Prostate gland (tissue), 2 donors: Measurements from ENCODE around the gene AGXT2.

Experiments
- POLR2A ChIP-seq: fragments of 450-650 bp; IDR thresholded peaks from one replicate; pipeline ENCODE4 v1.6.1; 2016; ENCODE audit warnings: antibody characterized with exemption, mild to moderate bottlenecking
- POLR2AphosphoS5 ChIP-seq: sonication (generic); formaldehyde crosslinking; IDR thresholded peaks from one replicate; pipeline ENCODE4 v1.6.1; 2017; ENCODE audit warnings: antibody characterized with exemption
- TF ChIP-seq, protein P1 (sequence below), 4 experiments: fragments of 200-600 bp in 2 of 4; fragments of 450-650 bp in 2 of 4; sonication (generic) in 2 of 4; IDR thresholded peaks; 1 replicate in 3 of 4; 2 replicates in 1 of 4; pipeline ENCODE4 v1.5.1; 2016 to 2019; ENCODE audit warnings: antibody characterized with exemption in 4 of 4, mild to moderate bottlenecking in 2 of 4, moderate library complexity in 2 of 4

GRCh38 chr5:34976347-34976746, 71.4 kb downstream of the AGXT2 start:
- TF ChIP-seq, protein P1, sequence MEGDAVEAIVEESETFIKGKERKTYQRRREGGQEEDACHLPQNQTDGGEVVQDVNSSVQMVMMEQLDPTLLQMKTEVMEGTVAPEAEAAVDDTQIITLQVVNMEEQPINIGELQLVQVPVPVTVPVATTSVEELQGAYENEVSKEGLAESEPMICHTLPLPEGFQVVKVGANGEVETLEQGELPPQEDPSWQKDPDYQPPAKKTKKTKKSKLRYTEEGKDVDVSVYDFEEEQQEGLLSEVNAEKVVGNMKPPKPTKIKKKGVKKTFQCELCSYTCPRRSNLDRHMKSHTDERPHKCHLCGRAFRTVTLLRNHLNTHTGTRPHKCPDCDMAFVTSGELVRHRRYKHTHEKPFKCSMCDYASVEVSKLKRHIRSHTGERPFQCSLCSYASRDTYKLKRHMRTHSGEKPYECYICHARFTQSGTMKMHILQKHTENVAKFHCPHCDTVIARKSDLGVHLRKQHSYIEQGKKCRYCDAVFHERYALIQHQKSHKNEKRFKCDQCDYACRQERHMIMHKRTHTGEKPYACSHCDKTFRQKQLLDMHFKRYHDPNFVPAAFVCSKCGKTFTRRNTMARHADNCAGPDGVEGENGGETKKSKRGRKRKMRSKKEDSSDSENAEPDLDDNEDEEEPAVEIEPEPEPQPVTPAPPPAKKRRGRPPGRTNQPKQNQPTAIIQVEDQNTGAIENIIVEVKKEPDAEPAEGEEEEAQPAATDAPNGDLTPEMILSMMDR (IDR thresholded peaks at IDR 0.05): no peak
- TF ChIP-seq POLR2A (no peak), POLR2AphosphoS5 (no peak)
